NCI-H2196 treated with DMSO at 0.1 percent for 48 hours (cell line): ENCODE data around the gene PKM.
"Not testable (repeated sequence)": the region's sequence is repeated elsewhere in the genome, so short reads cannot be mapped to it uniquely, and the experiment has no call there.

ENCODE experiments used
- DNase-seq: peaks from one replicate; lab custom pipeline; 2025; ENCODE audit not compliant: unreplicated experiment; lab: John Stamatoyannopoulos, UW

Gene PKM

DNA sequence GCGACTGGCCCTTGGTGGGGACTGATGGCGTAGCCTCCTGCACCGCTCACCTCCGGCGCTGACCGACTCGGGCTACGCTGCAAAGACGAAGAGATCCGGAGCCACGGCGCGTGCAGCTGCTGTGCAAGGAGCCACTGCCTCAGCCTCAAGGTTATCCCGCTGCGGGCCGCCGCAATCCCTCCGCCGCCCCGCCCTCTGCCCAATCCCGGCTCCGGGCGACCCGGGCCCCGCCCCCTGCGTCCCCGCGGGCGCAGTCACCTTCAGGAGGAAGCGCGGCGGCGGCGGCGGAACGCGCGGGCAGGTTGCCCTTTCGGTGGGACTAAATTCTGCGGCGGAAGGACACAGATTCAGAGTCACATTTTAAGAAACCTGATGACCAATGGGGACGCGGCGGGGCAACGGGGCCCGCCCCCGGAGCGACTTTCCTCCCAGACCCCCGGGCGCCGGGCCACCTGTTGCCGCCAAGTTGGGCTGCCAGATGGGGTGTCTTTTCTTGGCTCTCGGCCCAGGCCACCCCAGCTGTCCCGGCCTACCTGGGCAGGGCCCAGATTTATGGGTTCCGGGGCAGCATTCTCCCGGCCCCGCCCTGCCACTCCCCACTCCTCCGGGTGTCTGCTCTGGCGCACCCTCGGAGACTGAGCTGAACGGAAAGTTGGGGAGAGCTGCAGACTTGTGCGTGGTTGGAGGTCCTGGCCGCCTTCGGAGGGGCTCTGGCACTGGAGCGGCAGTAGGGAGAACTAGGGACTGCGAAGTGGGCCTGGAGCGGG is at the start of gene PKM:
Gene PKM, minus strand, starts transcription at position 125 of the 767 bp plus-strand sequence. CDS start 12,093 bp downstream, outside the sequence.
- DNase-seq = peak; percentile 76

DNA sequence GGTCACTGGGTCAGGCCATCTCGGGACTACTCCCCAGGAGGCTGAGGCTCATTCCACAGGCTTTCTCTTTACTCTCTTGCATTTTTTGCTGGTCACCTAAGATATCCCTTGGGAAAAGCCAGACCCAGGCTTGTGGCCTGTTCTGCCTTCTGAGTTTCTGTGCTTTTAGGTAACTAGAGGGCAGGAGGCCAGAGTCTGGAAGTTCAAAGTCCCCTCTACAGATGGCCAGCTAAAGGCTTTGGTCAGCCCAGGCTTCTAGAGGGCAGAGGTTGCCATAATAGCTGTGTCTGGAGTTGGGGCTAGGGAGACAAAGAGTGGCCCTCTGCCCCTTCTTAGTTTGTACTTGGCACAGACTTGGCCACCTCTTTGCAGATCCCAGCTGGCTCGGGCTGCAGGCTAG is 49.8 kb upstream of the PKM start:
- DNase-seq = no peak

- DNase-seq = no peak
Observed at GRCh38 chr15:72278737-72279136, 47.7 kb upstream of the PKM start.

- no peak for DNase-seq
Observed at GRCh38 chr15:72276326-72276700, 45.3 kb upstream of the PKM start.

DNA sequence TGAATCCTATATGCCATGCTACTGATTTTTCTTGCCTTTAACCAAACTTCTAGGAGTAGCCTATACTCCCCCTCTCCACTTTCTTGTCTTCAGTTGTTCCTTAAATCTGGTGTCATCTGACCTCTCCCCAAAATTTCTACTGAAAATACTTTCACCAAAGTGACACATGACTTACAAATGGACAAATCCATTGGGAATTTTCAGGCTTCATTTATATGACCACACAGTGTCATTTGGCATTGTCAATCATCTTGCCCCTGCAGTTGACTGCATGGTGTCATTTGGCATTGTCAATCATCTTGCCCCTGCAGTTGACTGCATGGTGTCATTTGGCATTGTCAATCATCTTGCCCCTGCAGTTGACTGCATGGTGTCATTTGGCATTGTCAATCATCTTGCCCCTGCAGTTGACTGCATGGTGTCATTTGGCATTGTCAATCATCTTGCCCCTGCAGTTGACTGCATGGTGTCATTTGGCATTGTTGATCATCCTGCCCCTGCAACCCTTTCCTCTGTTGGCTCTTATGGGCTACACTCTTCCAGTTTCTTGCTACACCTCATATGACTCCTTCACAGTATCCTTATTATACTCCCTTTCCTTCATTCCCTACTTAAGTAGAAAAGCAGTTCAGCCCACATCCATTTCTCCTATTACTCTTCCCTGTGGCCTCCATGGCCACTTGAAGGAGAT is 44.8 kb upstream of the PKM start:
- not testable (repeated sequence) for DNase-seq

DNA sequence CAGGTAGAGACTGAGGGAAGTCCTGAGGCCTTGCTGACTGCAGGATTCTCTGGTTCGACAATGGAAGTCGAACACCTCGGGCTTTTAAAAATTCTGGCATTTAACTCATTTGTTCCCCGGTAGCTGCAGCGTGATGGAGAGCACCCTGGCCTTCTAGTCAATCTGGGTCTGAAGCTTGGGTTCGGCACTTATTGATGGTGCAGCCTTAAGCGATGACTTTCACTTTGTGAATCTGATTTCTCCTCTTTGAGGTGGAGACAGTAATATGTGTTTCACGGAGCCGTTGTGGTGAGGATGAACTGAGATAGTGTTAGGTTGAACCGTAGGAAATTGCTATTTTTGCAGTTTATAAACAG is 42.0 kb upstream of the PKM start:
- DNase-seq = no peak

DNA sequence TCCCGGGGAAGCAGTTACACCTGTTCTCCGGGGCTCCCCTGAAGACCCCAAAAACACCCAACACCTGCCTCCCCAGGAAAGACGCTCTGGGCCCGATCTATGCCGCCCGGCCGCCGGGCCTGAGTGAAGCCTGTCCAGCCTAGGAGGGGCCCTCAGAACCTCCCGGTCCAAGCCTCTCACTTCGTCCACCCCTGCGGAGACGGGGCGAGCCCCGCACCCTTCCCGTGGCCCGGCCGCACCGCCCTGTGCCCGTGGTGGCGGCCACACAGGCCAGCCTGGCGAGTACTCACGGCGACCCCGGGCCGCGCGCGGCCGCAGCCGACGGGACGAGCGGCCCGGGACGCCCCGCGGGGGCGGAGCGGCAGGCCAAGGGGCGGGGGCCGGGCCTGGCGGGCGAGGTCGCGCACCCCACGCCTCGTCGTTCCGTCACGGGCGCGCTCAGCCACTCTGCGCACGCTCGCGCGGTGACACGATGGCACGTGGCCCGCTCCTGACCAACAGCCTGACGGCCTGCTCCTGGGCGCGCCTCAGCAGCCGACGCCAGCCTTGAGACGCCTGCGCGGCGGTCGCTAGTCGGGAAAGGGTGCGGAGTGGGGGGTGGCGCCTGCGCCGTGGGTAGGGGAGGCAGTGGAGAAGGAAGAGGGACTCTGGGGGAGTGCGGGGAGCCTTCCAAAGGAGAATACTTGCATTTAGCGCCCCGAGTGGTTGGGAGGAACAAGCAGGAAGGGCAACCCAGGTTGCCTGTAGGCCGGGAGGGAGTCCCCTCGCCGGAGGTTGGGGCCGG is 41.4 kb upstream of the PKM start, which contains the start of gene PARP6:
Gene PARP6, minus strand, starts transcription at position 342 of the 784 bp plus-strand sequence. CDS start 5,077 bp downstream, outside the sequence.
- DNase-seq = peak; percentile 87

GRCh38 chr15:72271895-72272212 is 40.9 kb upstream of the PKM start:
- no peak for DNase-seq

DNA sequence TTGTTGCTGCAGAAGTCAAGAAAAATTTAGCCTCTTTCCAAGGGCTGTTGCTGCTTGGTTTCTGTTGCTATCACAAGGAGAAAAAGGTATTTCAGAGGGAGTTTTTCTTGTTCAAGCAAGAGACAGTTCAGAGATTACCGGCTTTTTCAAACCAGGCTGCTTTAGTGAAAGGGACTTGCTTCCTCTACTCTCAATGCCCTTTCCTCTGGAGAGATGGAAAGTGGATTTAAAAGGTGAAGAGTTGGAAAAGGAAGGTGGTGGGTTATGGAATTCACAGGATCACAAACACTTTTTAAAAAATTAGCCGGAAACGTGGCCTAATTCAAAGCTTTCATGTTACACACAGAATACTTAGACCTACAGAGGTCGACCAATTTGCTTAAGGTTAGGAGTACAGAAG is 40.2 kb upstream of the PKM start:
- DNase-seq = no peak

GRCh38 chr15:72269739-72270138 is 38.7 kb upstream of the PKM start:
- no peak for DNase-seq

DNA sequence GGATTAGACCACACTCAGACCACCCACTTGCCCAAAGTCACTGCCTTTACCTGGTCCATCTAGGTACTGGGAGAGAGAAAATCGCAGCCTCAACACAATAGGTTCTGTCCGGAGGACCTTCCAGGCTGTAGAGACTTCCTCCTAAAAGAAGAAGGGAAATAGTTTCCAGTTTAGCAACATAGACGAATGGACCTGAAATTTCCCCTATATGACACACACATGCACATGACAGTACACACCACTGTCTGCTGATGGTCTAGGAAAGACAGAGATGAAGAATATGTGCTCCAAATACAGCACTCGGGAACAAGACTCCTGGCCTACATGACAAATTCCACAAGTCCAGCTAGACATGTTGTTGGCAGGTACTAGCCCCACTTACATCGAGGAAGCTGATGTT is 34.0 kb upstream of the PKM start:
- no peak for DNase-seq

DNA sequence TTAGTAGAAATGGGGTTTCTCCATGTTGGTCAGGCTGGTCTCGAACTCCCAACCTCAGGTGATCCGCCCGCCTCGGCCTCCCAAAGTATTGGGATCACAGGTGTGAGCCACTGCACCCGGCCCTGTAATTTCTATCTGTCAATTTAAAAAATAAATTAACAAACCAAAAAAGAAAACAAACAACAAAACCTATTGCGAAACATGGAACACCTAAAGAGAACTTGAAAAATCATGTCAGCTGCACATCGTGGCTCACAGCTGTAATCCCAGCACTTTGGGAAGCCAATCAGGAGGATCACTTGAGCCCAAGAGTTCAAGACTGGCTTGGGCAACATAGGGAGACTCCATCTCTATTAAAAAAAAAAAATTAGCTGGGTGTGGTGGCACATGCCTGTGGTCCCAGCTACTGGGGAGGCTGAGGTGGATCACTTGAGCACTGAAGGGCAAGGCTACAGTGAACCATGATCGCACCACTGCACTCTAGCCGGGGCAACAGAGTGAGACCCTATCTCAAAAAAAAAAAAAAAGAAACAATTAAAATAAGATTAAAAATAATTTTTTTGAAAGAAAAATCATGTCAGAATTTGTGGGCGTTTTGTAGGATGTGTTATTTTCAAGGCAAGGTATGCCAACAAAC is 21.8 kb upstream of the PKM start:
- no peak for DNase-seq

GRCh38 chr15:72249142-72249810 is 18.3 kb upstream of the PKM start:
- DNase-seq = no peak

- DNase-seq = no peak
Observed at GRCh38 chr15:72248514-72248913, 17.5 kb upstream of the PKM start.

- no peak for DNase-seq
Observed at GRCh38 chr15:72242775-72243370, 11.9 kb upstream of the PKM start.

- DNase-seq = no peak
Observed at GRCh38 chr15:72239652-72240051, 8.7 kb upstream of the PKM start.

DNA sequence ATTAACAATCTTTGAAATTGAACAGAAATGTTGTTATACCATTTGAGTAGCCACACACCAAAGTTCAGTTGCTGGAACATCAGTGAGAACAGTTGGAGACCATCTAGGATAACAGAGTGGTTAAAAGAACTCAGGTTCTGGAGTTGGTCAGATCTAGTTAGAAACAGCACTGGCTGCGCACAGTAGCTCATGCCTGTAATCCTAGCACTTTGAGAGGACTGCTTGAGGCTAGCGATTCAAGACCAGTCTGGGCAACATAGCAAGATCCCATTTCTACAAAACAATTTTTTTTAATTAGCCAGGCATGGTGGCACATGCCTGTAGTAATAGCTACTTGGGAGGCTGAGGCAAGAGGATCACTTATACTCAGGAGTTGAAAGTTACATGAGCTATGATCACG is 7.6 kb upstream of the PKM start:
- DNase-seq = no peak

DNA sequence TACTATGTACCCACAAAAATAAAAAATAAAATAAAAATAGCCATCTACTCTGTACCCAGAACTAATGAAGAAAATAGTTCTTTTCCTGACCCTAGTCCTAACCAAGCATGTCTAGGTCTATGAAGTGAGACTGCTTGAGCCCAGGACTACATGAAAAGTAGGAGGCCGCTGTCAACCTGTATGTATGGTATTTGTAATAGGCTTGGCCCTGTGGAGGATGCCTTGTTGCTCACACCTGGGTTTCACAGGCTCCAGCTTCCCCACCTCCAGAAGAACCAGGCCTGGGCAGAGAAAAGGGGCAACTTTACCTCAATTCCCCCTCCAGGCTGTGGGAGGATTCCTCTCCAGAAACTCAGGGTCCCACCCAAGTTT is 6.8 kb upstream of the PKM start:
- no peak for DNase-seq

- no peak for DNase-seq
Observed at GRCh38 chr15:72237029-72237852, 6.3 kb upstream of the PKM start.
